ENCODE data around the gene GJB6. TPM values are rescaled to one million over a fixed set of nuclear protein-coding genes. Genes with fewer than 3 reads are reported as not detected.

GJB6 gene
- total RNA-seq, 6 experiments from 2014 or later, result not detected

GRCh38 chr13:20175406-20175794 lies 56.7 kb downstream of the GJB6 start:
- intact Hi-C loops (cut with DNase I), result no loop called here
- no peak overlapping the region for H3K27ac ChIP-seq
- ATAC-seq, result no peak

GRCh38 chr13:20174656-20175405 lies 57.3 kb downstream of the GJB6 start:
- Histone ChIP-seq H3K27me3 (no peaks in the 10 kb centered on the region), H3K9me3 (no peaks in the 10 kb centered on the region), H3K27ac (no peak overlapping the region), H3K4me1 (peaks cover 0 to 12% (median 0%) of the 10 kb centered on the region in 4 donors), H3K4me3 (no peak overlapping the region), H3K36me3 (no peaks in the 10 kb centered on the region)
- DNase-seq (peak in 1 of 3 donors; percentile 41), ATAC-seq (peak in 3 of 4 donors; percentile 23 to 68 (median 26))
- intact Hi-C loops (cut with DNase I), result no loop called here
- no peak for TF ChIP-seq POLR2A (IDR thresholded peaks at IDR 0.05)
- no peak for TF ChIP-seq CTCF (IDR thresholded peaks at IDR 0.05)
- 36% methylated on average over 13 of the region's 22 CpGs for WGBS (ENCODE audit: insufficient coverage, low coverage, low lambda C conversion rate, missing lambda C conversion rate)

More at GRCh38 chr13:20175406-20175794, 56.7 kb downstream of the GJB6 start:
- DNase-seq, result no peak
- WGBS (ENCODE audit: insufficient coverage, low coverage, low lambda C conversion rate, missing lambda C conversion rate), result 26% methylated on average over 3 of the region's 3 CpGs
- Histone ChIP-seq H3K4me1 (peaks cover 0 to 12% (median 0%) of the 10 kb centered on the region in 4 donors), H3K9me3 (no peaks in the 10 kb centered on the region), H3K27me3 (no peaks in the 10 kb centered on the region), H3K36me3 (no peaks in the 10 kb centered on the region), H3K4me3 (no peak overlapping the region)
- TF ChIP-seq POLR2A (IDR thresholded peaks at IDR 0.05), result no peak
- no peak for TF ChIP-seq CTCF (IDR thresholded peaks at IDR 0.05)

GRCh38 chr13:20173116-20173746 lies 58.9 kb downstream of the GJB6 start:
- intact Hi-C loops (cut with DNase I), result no loop called here
- Histone ChIP-seq H3K27ac (no peak overlapping the region), H3K36me3 (no peaks in the 10 kb centered on the region), H3K9me3 (no peaks in the 10 kb centered on the region), H3K4me1 (peaks cover 0 to 12% (median 0%) of the 10 kb centered on the region in 4 donors), H3K27me3 (no peaks in the 10 kb centered on the region), H3K4me3 (no peak overlapping the region)
- ATAC-seq (no peak), DNase-seq (no peak)
- 74% methylated on average over 3 of the region's 8 CpGs for WGBS (ENCODE audit: insufficient coverage, low coverage, low lambda C conversion rate, missing lambda C conversion rate)
- TF ChIP-seq CTCF (IDR thresholded peaks at IDR 0.05) (no peak), POLR2A (IDR thresholded peaks at IDR 0.05) (no peak)

Other genes starting within 250 kb of the GJB6 start
- gene GJA3, start 71.3 kb downstream of the GJB6 start, total RNA-seq, result under 1 TPM in 1 of 6 experiments, not detected in 5; 0.11 TPM
- 10 to 100 TPM; 21.8 to 40.0 (median 30.0) TPM for gene GJB2, start 39.4 kb downstream of the GJB6 start, total RNA-seq